Activated T-cell treated with anti-CD3 and anti-CD28 coated beads, Interleukin-2, amount 50 U/mL, for 4 hours (primary cell): ENCODE data around the gene ARAP2. TPM values are rescaled to one million over a fixed set of nuclear protein-coding genes. Genes with fewer than 3 reads are reported as not detected.

ENCODE experiments used
- ATAC-seq, 2 donors: fragments of 200-7000 bp; cut with Tn5 transposase; one replicate each; pipeline ENCODE4 v1.10.0; 2021
- DNase-seq: peaks from one replicate; pipeline ENCODE4 v3.0.0-alpha.2; 2020
- H3K27me3 Mint-ChIP-seq: one replicate; pipeline ENCODE4 v1.8.0; 2021; ENCODE audit warnings: low read depth, mixed read lengths
- H3K36me3 Mint-ChIP-seq: one replicate; pipeline ENCODE4 v1.8.0; 2022; ENCODE audit warnings: mixed read lengths; ENCODE audit not compliant: insufficient read depth
- H3K4me1 Mint-ChIP-seq: one replicate; pipeline ENCODE4 v1.8.0; 2021; ENCODE audit warnings: low read depth, mixed read lengths
- H3K4me3 Mint-ChIP-seq: one replicate; pipeline ENCODE4 v1.8.0; 2021; ENCODE audit warnings: mild to moderate bottlenecking, moderate library complexity, mixed read lengths
- H3K9me3 Mint-ChIP-seq: one replicate; pipeline ENCODE4 v1.8.0; 2021; ENCODE audit warnings: mixed read lengths
- total RNA-seq, 3 donors: library from RNA; stranded (reverse); gene quantifications; one replicate each; pipeline ENCODE4 v1.2.1, GENCODE V29; 2021

ARAP2 gene
- total RNA-seq, 3 donors from 2014 or later, result 20.7 to 33.2 (median 26.8) TPM

GRCh38 chr4:36115312-36115711, 129.0 kb downstream of the ARAP2 start:
- no peak overlapping the region for H3K4me3 Mint-ChIP-seq
- no peak for ATAC-seq
- peaks cover 40% of the 10 kb centered on the region for H3K36me3 Mint-ChIP-seq
- DNase-seq, result no peak
- H3K27me3 Mint-ChIP-seq, result no peaks in the 10 kb centered on the region
- H3K9me3 Mint-ChIP-seq, result no peaks in the 10 kb centered on the region
- H3K4me1 Mint-ChIP-seq, result peaks cover 1% of the 10 kb centered on the region

GRCh38 chr4:36111172-36111571, 133.1 kb downstream of the ARAP2 start:
- H3K9me3 Mint-ChIP-seq, result no peaks in the 10 kb centered on the region
- H3K4me3 Mint-ChIP-seq, result no peak overlapping the region
- no peak for ATAC-seq
- H3K4me1 Mint-ChIP-seq, result no peaks in the 10 kb centered on the region
- DNase-seq, result no peak
- H3K27me3 Mint-ChIP-seq, result no peaks in the 10 kb centered on the region
- H3K36me3 Mint-ChIP-seq, result peaks cover 30% of the 10 kb centered on the region

- Mint-ChIP-seq H3K4me3 (no peak overlapping the region), H3K4me1 (no peaks in the 10 kb centered on the region), H3K9me3 (no peaks in the 10 kb centered on the region), H3K36me3 (peaks cover 49% of the 10 kb centered on the region), H3K27me3 (no peaks in the 10 kb centered on the region)
- peak; percentile 43 to 57 for ATAC-seq
- DNase-seq, result no peak
Measured at GRCh38 chr4:36099509-36099908, 144.8 kb downstream of the ARAP2 start.

GRCh38 chr4:36094995-36095394, 149.3 kb downstream of the ARAP2 start:
- no peak for ATAC-seq
- H3K36me3 Mint-ChIP-seq, result peaks cover 42% of the 10 kb centered on the region
- no peaks in the 10 kb centered on the region for H3K4me1 Mint-ChIP-seq
- DNase-seq, result no peak
- H3K9me3 Mint-ChIP-seq, result no peaks in the 10 kb centered on the region
- H3K27me3 Mint-ChIP-seq, result no peaks in the 10 kb centered on the region
- no peak overlapping the region for H3K4me3 Mint-ChIP-seq

GRCh38 chr4:36091997-36092396, 152.3 kb downstream of the ARAP2 start:
- H3K4me3 Mint-ChIP-seq, result no peak overlapping the region
- ATAC-seq (no peak), DNase-seq (no peak)
- H3K27me3 Mint-ChIP-seq, result no peaks in the 10 kb centered on the region
- peaks cover 27% of the 10 kb centered on the region for H3K36me3 Mint-ChIP-seq
- H3K9me3 Mint-ChIP-seq, result no peaks in the 10 kb centered on the region
- no peaks in the 10 kb centered on the region for H3K4me1 Mint-ChIP-seq

GRCh38 chr4:36088542-36088941, 155.8 kb downstream of the ARAP2 start:
- Mint-ChIP-seq H3K4me1 (peaks cover 4% of the 10 kb centered on the region), H3K27me3 (no peaks in the 10 kb centered on the region), H3K36me3 (peaks cover 28% of the 10 kb centered on the region), H3K4me3 (no peak overlapping the region), H3K9me3 (no peaks in the 10 kb centered on the region)
- DNase-seq (no peak), ATAC-seq (no peak)

- Mint-ChIP-seq H3K36me3 (peaks cover 24% of the 10 kb centered on the region), H3K27me3 (no peaks in the 10 kb centered on the region), H3K4me3 (no peak overlapping the region), H3K9me3 (no peaks in the 10 kb centered on the region), H3K4me1 (peaks cover 4% of the 10 kb centered on the region)
- peak in 1 of 2 donors; percentile 25 for ATAC-seq
- DNase-seq, result no peak
Measured at GRCh38 chr4:36086261-36086786, 158.0 kb downstream of the ARAP2 start.

GRCh38 chr4:36082817-36083216, 161.5 kb downstream of the ARAP2 start:
- Mint-ChIP-seq H3K36me3 (peaks cover 14% of the 10 kb centered on the region), H3K27me3 (no peaks in the 10 kb centered on the region), H3K4me1 (peaks cover 4% of the 10 kb centered on the region), H3K9me3 (no peaks in the 10 kb centered on the region), H3K4me3 (no peak overlapping the region)
- DNase-seq (no peak), ATAC-seq (no peak)

GRCh38 chr4:36081185-36081584, 163.1 kb downstream of the ARAP2 start:
- Mint-ChIP-seq H3K27me3 (no peaks in the 10 kb centered on the region), H3K9me3 (no peaks in the 10 kb centered on the region), H3K36me3 (peaks cover 10% of the 10 kb centered on the region), H3K4me3 (no peak overlapping the region), H3K4me1 (peaks cover 2% of the 10 kb centered on the region)
- ATAC-seq, result peak; percentile 92
- no peak for DNase-seq

- Mint-ChIP-seq H3K9me3 (no peaks in the 10 kb centered on the region), H3K36me3 (peaks cover 10% of the 10 kb centered on the region), H3K4me1 (no peaks in the 10 kb centered on the region), H3K27me3 (no peaks in the 10 kb centered on the region), H3K4me3 (no peak overlapping the region)
- no peak for ATAC-seq
- DNase-seq, result no peak
Measured at GRCh38 chr4:36079666-36080065, 164.6 kb downstream of the ARAP2 start.

- Mint-ChIP-seq H3K9me3 (no peaks in the 10 kb centered on the region), H3K4me1 (no peaks in the 10 kb centered on the region), H3K27me3 (no peaks in the 10 kb centered on the region), H3K36me3 (peaks cover 6% of the 10 kb centered on the region), H3K4me3 (no peak overlapping the region)
- DNase-seq (no peak), ATAC-seq (no peak)
Measured at GRCh38 chr4:36078319-36078718, 166.0 kb downstream of the ARAP2 start.

GRCh38 chr4:36072529-36072928, 171.8 kb downstream of the ARAP2 start:
- ATAC-seq (no peak), DNase-seq (no peak)
- no peaks in the 10 kb centered on the region for H3K4me1 Mint-ChIP-seq
- no peaks in the 10 kb centered on the region for H3K9me3 Mint-ChIP-seq
- H3K27me3 Mint-ChIP-seq, result no peaks in the 10 kb centered on the region
- peaks cover 29% of the 10 kb centered on the region for H3K36me3 Mint-ChIP-seq
- H3K4me3 Mint-ChIP-seq, result no peak overlapping the region

GRCh38 chr4:36067116-36067515, 177.2 kb downstream of the ARAP2 start:
- Mint-ChIP-seq H3K4me3 (no peak overlapping the region), H3K36me3 (peaks cover 43% of the 10 kb centered on the region), H3K9me3 (no peaks in the 10 kb centered on the region), H3K4me1 (no peaks in the 10 kb centered on the region), H3K27me3 (no peaks in the 10 kb centered on the region)
- DNase-seq (no peak), ATAC-seq (no peak)

- ATAC-seq (no peak), DNase-seq (no peak)
- H3K4me1 Mint-ChIP-seq, result no peaks in the 10 kb centered on the region
- H3K4me3 Mint-ChIP-seq, result no peak overlapping the region
- peaks cover 7% of the 10 kb centered on the region for H3K9me3 Mint-ChIP-seq
- peaks cover 45% of the 10 kb centered on the region for H3K36me3 Mint-ChIP-seq
- no peaks in the 10 kb centered on the region for H3K27me3 Mint-ChIP-seq
Measured at GRCh38 chr4:36065274-36065871, 178.9 kb downstream of the ARAP2 start.

- Mint-ChIP-seq H3K4me1 (no peaks in the 10 kb centered on the region), H3K27me3 (no peaks in the 10 kb centered on the region)
- no peak for ATAC-seq
Measured at GRCh38 chr4:36064117-36064516, 180.2 kb downstream of the ARAP2 start.

More at GRCh38 chr4:36064117-36064516, 180.2 kb downstream of the ARAP2 start:
- DNase-seq, result no peak
- Mint-ChIP-seq H3K4me3 (no peak overlapping the region), H3K9me3 (peaks cover 7% of the 10 kb centered on the region), H3K36me3 (peaks cover 36% of the 10 kb centered on the region)
